ENCODE results near the gene IMP3.

Gene IMP3

GRCh38 chr15:75675579-75676404, 35.8 kb upstream of the IMP3 start:
- no peak overlapping the region for H3K27ac ChIP-seq
- TF ChIP-seq CTCF (conservative IDR thresholded peaks at IDR 0.05) (no peak), ZFX (IDR thresholded peaks at IDR 0.05) (no peak)

GRCh38 chr15:75674366-75674765, 34.3 kb upstream of the IMP3 start:
- H3K27ac ChIP-seq = no peak overlapping the region
- TF ChIP-seq CTCF (conservative IDR thresholded peaks at IDR 0.05) (no peak), ZFX (IDR thresholded peaks at IDR 0.05) (no peak)

GRCh38 chr15:75673426-75674235, 33.6 kb upstream of the IMP3 start:
- TF ChIP-seq CTCF (conservative IDR thresholded peaks at IDR 0.05) (no peak), ZFX (IDR thresholded peaks at IDR 0.05) (no peak)
- H3K27ac ChIP-seq = no peak overlapping the region

GRCh38 chr15:75672646-75673425, 32.8 kb upstream of the IMP3 start:
- no peak overlapping the region for H3K27ac ChIP-seq
- TF ChIP-seq ZFX (IDR thresholded peaks at IDR 0.05) (no peak), CTCF (conservative IDR thresholded peaks at IDR 0.05) (no peak)

GRCh38 chr15:75671730-75672602, 31.9 kb upstream of the IMP3 start:
- no peak overlapping the region for H3K27ac ChIP-seq

More at GRCh38 chr15:75671730-75672602, 31.9 kb upstream of the IMP3 start:
- no peak for TF ChIP-seq CTCF (conservative IDR thresholded peaks at IDR 0.05)
- TF ChIP-seq ZFX (IDR thresholded peaks at IDR 0.05) = no peak

Data from C4-2B (cell line).